HG03196 (cell line): ENCODE data around the gene PRSS38.

Experiments
- ATAC-seq: cut with Tn5 transposase; IDR thresholded peaks from one replicate; pipeline ENCODE4 v1.9.1; 2021; ENCODE audit not compliant: unreplicated experiment

The PRSS38 gene

DNA sequence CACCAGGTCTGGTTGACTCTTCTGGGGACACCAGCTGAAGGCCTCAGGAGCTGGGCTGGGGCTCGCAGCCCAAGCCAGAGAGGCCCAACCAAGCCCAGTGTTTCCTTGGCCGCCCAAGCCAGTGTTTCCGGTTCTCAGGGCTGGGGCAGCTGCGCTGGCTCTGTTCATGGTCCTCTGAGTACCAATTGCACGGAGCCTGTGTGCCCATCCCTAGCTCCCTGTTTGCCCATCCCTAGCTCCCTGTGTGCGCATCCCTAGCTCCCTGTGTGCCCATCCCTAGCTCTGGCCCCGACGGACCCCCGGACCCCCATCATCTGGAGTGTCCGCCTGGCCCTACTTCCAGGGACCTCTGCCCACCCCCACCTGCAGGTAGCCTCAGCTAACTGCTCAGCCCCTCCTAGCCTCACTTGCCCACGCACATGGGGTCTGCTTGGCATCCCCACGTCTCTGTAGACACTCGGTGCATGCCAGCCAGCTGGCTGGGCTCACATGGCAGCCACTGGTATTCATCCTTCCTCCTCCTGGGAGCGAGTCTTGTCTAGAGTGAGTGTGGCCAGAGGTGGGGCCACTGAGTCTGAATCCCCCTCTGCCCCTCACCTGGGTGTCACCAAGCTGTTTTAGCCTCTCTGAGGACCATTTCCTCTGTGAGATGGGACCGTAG, 68.3 kb downstream of the PRSS38 start:
- no peak for ATAC-seq

DNA sequence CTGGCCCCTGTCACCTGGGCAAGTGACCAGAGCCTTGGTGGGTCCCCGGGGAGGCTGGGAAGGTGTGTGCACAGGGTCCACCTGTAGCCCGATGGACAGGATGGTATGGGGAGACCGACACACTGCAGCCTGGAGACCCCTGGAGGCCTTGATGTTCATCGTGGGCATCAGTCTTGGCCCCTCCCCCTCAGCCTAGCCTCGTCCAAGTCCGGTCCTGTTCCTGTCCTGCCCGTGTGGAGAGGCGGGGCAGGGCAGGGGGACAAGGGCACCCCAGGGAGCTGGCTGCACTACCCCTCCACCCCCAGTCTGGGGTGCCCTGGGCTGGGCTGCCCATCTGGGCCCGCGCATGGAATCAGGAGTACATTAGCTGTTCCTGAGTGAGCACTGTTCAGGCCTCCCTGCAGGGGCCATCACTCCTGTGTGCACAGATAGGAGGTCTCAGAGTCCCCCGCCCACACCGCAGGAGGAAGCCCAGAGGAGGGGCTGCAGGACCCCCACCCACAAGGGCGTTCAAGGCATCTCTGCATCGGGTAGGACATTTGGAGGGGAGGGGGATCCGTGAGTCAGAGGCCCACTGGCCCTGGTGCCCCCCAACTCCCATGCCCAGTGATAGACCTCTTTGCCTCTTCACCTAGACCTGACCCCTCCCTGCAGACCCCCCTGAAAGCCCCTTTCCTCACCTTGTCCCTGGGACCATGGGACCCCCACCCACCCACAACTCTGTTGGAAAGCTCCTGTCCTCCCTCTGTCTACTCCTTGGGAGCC, 69.1 kb downstream of the PRSS38 start:
- no peak for ATAC-seq

DNA sequence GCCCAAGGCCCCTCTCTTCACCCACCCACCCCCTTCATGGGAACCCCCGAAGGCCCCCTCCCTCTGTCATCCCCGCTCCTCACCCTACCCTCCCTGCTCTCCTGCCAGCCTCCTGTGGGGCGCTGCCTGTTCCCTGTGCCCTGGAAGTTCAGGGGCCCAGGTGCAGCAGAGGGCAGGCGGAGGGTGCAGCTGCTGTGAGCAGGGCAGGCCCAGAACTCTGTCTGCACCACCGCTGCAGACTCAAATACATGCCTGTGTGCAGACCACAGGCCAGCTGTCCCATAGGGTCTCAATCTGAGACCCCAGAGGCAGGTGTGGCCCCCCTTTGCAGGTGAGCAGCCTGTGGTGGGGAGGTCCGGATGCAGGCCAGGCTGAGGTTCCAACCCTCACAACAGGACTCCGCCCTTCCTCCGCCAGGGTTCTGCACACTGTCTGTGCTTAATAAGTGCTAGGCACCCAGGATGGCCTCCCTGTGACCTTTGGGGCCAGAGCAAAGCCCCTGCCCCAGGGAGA, 69.7 kb downstream of the PRSS38 start:
- ATAC-seq: no peak

DNA sequence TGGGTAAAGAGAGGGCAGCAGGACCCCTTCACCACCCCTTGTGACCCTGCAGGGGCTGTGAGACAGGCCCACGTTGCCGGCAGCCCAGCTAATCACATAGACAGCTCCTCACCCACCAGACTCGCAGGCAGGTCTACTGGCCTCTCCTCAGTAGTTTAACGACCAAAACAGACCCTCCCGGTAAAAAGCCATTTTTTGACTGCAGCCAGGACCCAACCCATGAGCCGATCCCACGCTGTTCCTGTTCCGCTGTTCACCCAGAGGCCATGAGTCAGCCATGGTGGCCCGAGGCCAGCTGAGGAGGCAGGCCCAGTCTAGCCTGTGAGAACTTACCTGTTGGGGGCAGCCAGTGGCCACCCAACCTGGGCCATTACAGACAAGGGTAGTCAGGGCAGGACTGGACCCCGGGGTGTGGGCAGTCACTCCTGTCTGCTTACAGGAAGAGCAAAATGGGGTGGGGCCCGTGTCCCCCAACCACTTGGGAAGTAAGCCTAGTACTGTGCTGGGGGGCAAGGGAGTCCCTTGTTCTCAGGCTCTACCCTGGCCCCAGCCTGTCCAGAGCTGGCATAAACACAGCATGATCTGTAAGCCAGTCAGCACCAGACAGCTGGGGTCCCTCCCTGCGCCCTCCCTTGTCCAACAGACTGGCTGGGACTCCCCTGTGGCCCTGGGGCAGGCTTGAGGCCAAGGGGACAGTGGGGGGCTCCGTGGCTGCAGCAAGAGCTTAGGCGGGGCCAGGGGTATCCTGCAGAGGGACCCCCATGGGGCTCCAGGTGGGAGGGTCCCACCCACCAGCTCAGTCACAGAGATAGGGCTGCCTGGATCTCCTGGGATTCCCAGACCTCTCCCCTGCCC, 70.4 kb downstream of the PRSS38 start:
- ATAC-seq: no peak

DNA sequence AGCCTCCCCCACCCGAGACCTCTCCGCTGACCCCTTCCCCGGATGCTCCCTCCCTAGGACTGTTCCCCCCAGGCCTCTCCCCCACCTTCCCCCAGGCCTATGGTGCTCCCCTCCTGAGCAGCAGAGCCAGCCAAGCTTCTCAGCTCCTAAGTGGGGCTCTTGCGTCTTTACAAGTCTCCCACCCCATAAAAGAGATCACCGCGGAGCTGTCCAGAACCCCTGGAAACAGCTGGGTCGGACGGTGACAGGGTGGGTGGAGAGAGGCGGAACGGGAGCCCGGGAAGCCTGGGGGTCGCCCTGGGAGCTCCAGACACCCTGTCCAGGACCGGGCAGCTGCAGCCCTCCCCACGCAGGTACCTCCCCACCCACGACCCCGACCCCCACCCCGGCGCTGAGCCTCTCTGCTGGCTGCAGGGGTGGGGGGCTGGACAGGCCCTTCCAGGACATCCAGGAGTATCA, 71.1 kb downstream of the PRSS38 start:
- no peak for ATAC-seq

DNA sequence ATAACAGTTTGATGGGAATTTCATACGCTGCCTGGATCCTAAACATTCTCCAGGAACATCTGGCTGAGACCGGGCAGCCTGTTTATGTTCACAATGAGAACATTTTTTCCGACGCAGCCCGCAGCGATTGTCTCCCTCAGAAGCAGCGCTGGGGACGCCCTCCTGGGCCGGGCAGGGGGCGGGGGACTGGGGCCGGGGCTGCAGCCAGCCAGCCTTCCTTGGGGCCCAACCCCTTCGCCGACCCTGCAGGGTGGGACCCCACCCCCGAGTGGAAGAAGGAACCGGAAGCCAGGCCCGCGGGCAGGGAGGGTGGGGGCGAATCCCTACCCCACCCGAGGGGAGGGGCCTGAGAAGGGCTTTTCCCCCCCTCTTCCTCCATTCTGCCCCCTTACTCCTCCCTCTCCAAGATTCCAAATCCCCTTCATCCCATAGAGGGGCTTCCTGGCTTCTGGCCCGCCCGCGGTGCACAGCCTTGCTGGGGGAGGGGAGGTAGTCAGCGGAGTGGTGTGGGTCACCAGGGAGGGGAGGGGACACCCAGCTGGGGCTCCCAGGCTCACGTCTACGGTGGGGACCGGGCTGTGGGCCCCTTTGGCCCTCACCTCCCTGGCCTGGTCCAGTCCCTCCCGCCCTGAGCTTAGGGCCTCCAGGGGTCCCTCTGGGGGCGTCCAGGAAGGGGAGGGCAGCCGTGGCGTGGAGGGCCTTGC, 71.7 kb downstream of the PRSS38 start:
- no peak for ATAC-seq

DNA sequence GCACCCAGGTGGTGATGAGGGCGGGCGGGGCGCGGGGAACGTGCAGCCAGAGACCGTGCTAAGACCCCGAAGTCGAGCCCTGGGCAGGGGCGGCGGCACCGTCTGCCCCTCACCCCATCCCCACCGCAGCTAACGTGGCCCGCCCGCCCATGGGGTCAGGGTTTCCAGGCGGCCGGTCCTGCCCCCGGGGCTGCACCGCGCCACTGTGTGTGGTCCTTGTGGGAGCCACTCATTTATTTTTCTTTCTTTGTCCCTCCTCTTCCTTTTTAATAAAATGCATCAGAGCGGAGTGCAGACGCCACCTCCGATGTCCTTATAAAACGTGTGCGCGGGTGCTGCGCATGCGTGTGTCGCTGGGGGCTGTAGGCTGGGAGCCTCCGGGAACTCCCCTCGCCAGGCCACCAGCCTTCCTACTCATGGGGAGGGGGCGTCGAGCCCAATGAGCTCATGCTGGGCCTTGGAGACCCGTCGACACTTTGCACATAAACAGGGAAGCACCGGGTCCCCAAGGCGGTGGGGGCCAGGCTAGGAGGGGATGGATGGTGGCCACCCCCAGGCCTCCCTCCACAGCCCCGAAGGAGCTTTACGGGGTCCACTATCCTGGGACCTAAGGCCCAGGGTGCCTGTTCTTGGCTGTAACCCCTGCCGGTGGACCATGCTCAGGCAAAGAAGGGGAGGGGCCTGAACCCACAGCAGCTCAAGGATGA, 72.4 kb downstream of the PRSS38 start:
- no peak for ATAC-seq

DNA sequence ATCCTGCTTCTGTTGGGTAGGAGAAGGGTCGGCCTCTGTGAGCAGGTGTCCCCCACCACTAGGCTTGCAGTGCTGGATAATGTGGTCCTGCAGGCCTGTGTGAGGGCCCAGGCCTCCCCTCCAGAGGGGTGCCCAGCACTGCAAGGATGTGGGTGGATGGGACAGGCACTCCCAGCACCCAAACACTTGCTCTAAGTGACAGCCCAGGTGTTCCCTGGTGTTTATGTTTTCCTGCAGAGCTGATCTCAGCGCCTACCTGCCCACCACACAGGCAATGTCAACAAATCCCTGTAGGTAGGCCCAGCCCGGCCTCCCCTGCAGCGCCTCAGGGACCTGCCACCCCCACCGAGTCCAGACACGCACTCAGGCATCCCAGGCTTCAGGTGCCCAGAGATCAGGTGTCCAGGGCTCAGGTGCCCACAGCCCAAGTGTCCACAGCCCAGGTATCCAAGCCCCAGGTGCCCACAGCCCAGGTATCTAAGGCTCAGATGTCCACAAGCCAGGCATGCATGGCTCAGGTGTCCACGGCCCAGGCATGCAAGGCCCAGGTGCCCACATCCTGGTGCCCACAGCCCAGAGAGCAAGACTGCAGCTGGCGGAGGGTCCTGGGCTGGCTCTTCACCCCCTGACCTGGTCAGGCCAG, 73.0 kb downstream of the PRSS38 start:
- ATAC-seq: no peak

DNA sequence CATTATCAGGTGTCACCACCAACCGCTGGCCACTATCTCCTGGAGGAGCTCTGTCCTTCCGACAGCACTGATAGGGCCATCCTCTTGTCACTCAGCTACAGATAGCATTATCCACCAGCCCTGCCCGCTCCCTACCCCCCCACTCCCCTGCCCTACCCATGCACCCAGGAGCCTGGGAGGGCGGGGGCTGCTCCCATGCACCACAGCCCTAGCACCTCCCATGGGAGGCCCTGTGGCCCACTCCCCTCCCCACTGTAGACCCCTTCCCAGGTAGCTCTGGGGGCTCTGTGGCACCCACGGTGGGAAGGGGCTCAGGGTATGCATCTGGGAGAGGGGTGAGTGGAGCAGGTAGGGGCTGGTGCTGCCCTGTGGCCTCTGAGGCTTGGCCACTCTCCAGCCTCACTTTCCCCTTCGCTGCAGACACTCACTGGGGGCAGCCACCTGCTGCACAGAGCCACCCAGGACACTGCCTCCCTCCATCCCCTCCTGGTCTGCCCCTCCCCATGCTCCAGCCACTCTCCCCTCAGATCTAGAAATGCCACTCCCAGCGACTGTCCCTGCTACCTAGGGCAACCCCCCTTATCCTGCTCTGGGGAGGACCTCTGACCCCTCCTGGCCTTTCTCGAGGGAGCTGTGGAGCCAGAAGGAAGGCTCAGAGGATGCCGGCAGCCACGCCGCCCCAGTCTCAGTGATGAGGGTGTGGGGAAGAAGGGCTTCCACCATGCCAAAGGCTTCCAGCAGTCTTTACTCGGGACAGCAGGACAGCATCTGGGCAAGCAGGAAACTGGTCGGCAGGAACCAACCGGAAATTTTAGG, 73.8 kb downstream of the PRSS38 start:
- no peak for ATAC-seq

DNA sequence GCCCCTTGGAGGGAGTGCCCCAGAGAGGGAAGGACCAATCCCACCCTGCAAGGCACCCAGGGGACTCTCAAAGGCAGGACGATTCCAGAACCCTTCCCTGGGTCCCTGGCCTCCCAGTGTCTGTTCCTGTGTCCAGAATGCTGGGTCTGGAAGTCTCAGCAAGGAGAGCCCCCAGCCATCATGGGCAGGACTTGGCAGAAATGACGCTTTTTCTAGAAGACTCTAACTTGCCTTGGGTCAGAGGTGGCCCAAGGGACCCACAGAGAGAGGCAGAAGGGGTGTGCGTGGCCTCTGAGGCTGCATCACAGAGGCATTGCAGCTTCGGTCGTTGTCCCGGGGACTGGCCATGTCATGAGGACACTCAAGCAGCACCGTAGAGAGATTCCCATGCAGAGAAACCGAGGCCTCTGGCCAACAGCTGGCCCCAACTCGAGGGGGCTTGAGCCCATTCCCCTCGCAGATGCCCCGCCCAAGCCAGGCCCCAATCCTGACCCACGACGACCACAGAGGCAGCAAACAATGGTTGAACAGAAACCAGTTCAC, 74.5 kb downstream of the PRSS38 start:
- ATAC-seq: no peak

DNA sequence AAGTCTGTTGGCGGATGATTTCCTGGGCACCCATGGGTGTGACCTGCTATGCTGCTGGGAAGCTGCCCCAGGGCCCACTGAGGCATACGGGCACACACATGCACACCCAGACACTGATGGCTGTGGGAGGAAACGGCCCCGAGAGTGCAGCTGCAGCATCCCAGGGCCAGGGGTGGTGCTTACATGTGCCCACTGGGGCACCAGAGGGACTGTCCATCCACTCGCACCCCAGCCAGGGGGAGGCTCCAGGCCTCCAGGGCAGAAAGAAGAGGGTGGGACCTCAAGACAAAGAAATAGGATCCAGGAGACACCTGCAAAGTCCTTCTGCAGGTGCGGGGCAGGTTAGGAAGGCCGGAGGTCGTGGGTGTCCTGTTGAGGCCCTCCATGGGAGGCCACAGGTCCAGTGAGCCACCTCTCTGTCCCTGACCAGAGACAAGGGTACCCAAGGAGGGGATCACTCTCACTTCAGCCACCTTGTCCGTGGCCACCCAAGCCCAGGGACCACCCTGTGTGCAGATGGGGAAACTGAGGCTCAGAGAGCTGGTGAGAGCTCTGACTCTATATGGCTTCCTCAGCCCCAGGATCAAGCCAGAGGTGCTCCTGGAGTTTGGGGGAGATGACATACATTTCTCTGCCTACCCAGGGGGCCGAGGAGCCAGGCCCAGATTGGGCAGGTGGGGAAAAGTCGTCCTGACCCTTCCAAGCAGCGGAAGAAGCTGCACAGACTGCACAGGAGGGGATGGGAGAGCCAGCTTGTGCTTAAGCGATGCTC, 75.2 kb downstream of the PRSS38 start:
- ATAC-seq: no peak

DNA sequence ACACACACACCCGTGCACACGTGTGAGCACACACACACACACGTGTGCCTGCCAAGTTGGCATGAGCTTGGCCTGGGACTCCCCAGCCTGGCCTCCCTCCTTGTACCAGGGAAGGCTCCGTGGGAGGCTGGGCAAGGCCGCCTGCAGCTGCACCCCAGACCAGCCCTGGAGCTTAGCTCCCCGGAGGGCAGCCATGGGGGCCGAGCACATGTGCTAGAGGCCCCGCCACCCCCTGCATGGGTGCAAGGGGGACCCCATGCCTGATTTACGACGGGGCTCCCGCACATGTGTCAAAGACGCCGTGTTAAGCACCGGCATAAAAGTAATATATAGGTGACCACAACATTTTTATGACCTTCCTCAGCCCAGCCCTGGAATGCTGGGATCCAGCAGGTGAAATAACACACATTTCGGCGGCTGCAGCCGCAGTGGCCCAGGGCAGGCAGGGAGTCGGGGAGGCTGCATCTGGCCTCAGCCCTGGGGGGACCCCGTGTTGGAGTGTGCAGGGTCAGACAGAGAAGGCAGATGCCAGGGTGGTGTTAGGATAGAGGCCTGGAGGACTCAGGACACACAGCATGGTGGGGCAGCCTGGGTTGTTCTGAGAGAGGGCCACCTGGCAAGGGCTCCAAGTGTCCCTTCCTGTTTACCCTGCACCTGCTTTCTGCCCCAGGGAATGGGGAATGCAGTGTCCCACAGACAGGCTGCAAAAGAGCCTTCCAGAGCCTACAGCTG, 75.9 kb downstream of the PRSS38 start:
- no peak for ATAC-seq

DNA sequence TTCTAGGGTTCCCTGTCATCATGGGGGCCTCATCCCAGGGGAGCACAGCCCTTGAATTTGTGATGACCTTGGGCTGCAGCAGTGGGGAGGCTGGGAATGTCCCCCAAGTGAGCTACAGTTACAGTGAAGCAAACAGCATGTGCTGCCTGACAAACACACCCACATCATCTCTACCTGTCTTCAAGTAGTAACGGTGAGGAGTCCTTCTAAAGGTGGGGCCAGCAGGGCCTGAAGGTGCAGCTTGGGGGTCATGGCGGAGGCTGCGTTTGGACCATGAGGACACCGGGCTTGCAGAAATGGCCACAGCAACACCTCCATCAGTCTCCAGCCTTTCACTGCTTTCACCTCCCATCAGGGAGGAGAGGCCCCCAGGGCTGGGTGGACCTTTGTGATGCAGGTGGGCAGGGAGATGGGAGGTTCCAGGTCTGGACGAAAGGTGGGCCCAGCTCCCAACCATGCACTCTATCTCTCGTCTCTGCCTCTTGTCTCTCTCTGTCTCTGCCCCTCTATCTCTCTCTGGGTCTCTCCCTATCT, 76.5 kb downstream of the PRSS38 start:
- no peak for ATAC-seq

DNA sequence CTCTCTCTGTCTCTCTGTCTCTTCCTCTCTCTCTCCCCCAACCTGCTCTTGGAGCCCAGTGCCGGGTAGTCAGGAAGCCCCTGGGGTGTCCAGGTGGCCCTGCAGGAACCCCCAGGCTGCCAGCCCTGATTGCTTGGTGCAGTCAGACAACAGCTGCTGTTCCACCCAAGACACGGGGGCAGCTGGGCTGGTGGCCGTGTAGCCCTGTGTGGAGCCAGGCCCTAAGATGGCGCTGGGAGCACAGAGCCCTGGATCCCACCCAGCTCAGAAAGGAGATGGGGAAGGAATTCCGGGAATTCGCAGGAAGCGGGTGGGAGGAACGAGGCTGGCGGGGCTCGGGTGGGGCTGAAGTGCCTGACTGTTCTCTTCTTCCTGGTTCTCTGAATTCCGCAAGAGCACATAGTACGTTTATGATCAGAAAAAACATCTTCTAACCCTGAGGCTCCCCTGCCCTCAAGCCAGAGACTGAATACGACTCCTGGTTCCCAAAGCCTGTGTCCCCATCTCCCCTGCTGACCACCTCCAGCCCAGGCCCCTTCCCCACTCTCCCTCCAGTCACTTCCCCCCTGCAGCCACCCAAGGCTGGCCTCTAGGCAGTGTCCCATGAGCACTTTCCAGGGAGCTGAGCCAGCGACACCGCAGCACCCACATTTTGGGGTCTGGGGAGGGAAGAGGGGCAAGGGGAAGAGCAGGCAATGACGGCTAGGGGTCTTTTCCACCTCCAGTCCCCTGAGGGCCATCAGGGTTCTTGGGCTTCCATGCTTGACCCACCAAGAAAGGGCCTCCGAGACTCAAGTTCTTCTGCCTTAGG, 77.2 kb downstream of the PRSS38 start:
- no peak for ATAC-seq

DNA sequence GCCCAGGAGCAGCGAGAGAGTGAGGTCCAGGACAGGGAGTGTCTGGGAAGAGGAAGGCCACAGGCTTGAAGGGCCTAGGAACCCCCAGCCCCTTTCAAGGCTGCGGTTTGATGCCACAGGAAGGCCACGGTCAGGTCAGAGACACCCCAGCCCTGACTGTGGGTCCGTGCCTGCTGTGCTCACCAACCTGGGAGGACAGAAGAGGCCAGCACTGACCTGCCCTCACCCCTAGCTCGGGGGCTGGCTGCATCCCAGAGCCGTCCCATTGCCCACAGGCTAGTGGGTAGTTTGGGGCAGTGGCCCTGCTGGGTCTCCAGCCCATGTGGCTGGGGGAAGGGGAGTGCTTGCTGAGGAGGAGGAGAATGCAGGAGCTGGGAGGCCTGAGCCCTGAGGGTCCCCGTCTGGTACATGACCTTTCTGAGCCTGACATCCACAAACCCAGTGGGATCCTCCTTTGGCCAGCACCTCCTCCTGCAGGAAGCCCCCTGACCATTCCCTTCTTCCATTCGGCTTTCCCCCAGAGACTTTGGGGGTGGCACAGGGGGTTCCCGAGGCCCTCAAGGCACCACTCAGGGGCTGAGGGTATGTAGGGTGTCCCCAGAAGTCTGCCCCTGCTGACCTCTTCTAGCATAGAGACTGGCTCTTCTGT, 77.9 kb downstream of the PRSS38 start:
- ATAC-seq: no peak
